GM21447 (cell line): ENCODE measurements around the gene TBC1D2.

ENCODE experiments used
- ATAC-seq: cut with Tn5 transposase; IDR thresholded peaks from one replicate; pipeline ENCODE4 v1.9.1; 2021; ENCODE audit not compliant: unreplicated experiment

Gene TBC1D2

DNA sequence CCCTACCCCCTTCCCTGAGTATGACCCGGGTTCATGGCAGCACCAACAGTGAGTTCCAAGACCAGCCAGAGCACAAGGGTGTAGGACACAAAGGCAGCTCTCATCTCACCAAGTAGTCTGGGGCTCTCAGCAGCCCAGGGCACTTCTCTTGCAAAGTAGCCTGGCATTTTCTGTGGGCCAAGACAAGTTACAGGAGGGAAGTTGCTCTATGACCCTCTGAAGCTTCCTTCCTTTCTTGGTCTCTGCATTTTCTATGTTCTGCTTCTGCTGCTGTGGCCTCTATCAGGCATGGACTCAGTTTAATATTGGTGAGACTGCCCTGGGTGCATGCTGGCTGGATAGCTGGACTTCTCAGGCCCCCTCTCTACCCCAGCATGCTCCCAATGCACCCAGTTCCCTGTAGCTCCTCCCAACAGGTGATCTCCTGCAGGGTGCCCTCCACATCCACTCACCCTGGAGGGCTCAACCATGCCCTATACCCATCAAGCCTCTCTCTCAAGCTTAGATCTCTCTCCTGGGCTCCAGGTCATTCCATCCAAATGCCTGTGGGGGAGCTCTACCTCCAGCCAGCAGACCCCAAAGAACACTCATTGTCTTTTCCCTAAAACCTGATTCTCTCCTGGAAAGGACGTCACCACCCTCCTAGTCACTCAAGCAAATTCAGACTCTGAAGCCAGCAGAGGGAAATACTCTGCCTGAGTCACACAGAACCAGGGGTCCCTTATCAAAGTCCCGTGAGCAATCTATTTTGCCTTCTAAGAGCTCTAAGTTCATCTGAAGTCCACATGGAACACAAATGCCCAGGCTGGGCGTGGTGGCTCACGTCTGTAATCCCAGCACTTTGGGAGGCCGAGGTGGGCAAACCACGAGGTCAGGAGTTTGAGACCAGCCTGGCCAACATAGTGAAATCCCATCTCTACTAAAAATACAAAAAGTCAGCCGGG lies 13.8 kb downstream of the TBC1D2 start:
- no peak for ATAC-seq

DNA sequence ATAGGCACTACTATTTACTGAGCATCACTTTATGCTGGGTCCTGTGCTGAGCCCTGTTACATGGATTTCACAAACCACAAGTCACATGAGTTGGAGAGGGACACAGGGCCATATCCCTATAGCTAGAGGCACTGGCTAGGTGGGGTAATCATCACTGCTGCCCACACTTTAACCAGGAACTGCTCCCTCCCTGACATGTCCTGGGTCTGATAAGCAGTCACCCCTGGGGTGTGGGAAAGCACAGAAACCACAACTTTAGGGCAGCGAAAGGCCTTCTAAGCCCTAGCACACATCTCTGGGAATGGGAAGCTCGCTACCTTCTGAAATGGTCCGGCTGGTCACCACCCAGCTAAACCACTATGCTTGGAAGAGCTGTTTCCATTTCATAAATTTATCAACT lies 15.0 kb downstream of the TBC1D2 start:
- ATAC-seq = no peak

DNA sequence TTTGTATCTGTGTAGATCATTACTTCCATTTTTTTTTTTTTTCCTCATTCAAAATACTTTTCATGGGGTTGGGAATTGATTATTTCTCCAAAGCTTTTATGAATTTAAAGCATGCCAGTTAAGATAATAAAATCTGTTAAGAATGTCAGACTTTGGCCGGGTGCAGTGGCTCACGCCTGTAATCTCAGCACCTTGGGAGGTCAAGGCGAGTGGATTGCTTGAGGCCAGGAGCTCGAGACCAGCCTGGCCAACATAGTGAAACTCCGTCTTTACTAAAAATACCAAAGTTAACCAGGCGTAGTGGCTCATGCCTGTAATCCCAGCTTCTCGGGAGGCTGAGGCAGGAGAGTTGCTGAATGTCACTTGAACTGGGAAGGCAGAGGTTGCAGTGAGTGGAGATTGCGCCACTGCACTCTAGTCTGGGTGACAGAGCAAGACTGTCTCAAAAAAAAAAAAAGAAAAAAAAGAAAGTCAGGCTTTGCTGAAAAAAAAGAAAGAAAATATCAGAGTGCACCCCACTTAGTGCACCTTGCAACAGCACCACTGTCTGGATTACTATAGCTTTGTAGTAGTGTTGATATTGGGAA lies 18.5 kb downstream of the TBC1D2 start:
- ATAC-seq = no peak

DNA sequence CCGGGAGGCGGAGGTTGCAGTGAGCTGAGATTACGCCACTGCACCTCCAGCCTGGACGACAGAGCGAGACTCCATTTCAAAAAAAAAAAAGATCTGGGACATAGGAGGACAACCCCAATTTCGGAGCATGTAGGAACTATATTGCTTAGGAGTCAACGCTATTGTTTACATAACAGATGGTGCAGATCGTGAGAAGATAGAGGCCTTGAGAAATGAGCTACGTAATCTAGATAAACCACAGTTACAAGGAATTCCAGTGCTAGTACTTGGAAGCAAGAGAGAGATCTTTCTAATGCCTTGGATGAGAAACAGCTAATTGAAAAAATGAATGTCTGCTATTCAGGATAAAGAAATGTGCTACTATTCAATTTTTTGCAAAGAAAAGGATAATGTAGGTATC lies 20.3 kb downstream of the TBC1D2 start:
- no peak for ATAC-seq

DNA sequence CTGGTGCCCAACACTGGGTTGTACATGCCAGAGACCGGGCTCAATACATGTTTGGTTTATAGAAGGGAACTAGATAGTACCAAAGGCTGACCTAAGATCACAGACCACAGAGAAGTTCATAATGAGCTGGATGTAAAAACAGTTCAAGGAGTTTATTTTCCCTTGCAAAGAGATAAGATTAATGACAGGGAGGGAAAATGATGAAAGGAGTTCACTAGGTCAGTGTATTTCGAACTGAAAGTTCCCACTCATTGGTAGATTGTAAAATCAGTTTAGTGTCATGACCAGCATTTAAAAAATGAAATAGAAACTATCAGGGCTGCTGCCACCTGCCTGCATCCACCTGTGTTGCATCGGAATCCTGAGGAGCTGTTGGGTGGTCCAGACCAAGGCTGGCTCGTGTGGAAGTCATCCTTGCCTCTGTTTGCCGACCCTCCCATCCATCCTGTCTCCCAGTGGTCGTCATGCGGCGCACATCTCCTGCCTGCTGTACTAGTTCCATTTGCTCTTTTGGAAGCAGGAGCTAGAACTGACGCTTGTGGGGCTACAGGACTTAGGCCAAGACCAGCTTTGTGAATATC lies 21.1 kb downstream of the TBC1D2 start:
- no peak for ATAC-seq

DNA sequence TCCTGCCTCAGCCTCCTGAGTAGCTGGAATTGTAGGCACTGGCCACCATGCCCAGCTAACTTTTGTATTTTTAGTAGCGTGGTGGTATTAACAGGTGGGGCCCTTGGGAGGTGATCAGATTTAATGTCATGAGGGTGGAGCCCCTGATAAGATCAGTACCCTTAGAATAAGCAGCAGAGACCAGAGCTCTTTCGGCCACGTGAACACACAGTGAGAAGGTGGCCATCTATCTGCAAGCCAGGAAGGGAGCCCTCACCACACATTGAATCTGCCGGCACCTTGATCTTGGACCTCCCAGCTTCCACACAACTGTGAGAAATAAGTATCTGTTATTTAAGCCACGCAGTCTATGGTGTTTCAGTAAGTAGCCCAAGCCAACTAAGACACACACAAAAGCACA lies 22.5 kb downstream of the TBC1D2 start:
- no peak for ATAC-seq

DNA sequence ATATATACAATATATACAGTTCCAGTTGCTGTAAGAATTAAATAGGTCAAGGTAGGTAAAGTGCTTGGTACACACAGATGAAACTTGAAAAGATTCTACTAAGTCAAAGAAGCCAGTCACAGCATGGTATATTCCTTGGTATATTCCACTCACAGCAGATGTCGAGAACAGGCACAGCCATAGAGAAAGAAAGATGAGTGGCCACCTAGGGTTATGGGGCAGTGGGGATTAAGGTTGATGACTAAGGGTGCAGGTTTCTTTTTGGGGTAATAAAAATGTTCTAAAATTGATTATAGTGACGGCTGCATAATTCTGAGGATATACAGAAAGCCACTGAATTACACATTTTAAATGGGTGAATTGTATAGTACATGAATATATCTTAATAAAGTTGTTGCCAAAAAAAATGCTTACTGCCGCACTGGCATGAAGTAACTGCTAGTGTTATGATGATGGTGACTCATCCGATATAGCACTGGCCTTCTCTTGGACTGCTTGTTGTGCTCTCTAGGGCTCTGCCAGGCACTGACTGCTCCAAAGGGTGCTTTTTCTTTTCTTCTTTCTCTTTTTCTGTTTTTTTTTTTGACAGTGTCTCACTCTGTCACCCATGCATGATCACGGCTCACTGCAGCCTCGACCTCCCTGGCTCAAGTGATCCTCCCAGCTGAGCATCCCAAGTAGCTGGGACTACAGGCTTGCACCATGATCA lies 23.5 kb downstream of the TBC1D2 start:
- ATAC-seq = no peak

DNA sequence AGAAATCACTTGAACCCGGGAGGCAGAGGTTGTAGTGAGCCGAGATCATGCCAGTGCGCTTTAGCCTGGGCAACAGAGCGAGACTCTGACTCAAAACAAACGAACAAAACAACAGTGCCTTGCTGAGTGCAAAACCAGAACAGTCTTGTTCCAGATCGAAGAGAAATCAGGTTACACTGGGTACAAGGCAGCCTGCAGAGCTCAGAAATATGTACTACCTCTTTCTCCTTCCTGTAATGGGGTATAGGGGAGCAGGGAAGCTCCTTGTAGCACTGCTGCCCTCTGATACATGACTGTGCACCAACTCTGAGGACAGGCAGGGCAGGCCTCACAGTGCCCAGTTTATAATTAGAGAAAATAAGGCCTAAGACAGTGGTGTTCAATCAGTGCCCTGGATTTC lies 24.7 kb downstream of the TBC1D2 start:
- ATAC-seq = no peak

DNA sequence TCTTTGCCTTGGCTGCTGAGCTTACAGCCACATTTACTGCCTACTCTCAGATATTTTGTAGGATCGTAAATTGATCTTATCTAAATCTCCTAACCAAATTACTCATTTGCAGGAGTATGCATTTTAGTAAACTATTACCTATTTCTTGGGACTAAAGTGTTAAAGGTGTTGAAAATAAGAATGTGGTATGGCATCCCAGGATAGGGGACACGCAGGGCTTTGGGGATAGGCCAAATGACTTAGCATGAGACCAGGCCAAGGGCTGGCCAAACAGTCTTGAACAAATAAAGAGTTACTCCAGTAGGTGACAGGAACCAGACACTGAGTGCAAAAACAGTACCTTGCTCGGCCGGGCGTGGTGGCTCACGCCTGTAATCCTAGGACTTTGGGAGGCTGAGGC lies 25.1 kb downstream of the TBC1D2 start:
- no peak for ATAC-seq

DNA sequence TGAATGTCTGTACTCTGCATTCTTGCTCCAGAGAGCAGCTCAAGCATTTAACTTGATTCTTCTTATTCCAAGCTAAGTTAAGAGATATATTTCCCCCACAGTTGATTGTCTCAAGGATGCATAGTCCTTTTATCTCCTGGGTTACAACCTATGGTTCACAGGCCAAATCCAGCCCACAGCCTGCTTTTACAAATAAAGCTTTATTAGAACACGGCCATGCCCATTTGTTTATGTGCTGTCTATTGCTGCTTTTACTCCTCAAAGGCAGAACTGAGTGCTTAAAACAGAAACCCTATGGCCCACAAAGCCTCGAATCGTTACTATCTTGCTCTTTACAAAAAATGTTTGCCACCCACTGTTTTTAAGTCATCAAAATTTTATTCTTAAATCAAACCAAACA lies 25.8 kb downstream of the TBC1D2 start:
- no peak for ATAC-seq

DNA sequence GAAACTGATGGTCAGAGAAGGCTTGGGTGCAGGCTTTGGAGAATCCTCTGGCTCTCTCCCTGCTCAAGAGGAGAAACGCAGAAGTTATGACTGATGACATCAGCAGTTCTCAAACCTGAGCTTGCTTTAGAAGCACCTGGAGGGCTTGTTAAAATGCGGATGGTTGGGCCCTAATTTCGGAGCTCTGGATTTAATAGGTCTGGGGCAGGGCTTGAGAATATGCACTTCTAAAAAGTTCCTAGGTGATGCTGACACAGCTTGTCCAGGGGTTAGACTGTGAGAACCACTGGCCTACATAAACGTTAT lies 26.4 kb downstream of the TBC1D2 start:
- no peak for ATAC-seq

DNA sequence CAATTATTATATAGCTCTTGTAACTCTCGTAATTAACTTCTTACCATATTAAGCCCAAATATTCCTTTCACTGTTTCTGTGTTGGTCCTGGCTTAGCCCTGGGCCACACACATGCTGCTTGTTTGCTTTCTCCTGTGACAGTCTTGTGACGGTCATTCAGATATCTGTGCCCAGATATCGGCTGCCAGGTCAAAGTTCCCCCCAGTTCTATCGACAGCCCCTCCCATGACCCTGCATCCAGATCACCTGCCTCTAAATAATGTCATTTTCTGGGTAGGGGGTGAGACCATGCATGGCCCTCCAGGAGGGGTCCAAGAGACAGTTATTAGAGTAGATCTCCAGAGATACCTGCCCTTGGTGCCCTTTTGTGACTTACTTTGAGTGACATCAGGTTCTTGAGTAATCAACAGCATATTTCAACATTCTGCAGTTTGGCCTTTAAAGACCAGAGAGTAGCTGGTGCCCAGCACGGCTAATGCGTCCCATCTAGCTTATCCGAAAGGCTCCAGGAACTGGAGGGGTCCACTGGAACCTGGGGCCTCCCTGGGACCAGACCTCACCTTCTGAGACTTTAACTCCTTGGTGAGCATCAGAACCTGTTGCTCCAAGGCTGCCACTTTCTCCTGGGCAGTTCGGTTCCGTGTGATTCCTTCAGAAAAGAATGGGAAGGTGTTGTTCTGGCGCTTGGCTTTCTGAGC lies 26.9 kb downstream of the TBC1D2 start:
- ATAC-seq = no peak

DNA sequence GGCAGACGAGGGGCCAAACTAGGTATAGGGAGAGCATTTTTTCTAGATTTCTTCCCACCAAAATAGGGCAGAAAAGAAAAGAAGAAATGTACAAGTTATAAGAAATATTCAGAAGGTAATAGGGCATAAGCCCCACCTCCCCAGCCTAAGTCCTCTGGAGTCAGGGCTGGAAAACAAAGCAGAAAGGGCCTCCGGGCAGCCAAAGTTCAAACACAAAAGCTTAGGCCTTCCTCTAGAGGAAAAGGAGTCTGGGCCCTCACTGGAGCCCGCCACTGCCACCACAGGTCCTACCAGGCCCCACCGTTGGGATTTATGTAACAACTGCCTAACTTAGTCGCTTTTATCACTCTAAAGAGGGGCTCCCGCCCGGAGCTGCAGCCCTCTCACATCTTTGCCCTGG lies 27.6 kb downstream of the TBC1D2 start:
- ATAC-seq = no peak

DNA sequence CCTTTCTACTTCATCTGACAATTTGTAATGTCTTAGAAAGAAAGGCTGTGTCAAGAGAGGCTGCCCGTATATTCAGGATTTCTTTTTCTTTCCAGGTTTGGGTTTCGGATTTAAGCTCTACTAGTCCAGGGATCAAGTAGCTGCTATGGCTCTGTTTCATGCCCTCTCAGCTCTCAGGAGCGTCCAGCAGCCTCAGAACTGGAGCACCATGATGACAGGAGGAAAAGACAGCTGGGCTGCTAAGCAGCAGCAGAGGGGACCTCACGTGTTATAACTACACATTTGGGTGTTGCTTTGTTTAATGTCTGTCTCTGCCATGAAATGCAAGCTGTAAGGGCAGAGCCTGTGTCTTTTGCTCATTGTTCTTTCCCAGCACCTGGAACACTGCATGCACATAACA lies 28.5 kb downstream of the TBC1D2 start:
- no peak for ATAC-seq

DNA sequence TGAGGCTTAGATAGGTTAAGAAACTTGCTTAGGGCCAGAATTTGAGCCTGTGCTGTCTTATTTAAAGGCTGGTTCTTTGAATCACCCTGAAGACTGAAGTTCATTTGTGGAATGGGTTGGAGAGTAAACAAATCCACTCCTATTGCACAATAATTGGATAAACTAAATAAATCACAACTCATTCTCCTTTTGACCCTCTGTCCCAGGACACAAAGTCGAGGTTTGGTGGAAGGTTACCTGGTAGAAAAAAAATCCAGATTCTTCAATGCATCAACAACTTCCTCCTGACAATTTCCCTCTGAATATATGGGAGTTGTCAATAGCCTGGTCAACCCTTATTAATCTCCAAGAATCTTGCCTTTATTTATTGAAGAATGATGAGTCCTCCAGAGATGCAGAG lies 28.9 kb downstream of the TBC1D2 start:
- ATAC-seq = no peak

DNA sequence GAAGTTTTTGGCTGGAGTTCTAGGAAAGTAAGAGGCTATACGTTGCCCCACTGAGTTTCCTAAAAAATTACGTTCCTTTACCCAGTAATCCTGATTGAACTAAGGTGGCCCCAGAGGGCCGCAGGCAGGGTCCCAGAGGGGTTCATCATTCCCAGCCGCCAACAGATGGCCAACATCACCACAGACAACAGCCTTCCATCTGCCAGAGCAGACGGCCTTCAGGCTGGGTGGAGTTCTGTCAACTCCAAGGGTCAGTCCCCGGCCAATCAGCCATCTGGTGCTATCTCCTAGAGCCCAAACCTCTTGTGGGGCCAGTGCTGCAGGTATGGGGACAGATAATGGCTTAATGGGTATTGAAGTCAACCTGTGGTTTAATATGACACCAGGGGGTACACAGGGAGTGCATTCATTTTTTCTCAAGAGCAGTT lies 30.4 kb downstream of the TBC1D2 start:
- ATAC-seq = no peak

DNA sequence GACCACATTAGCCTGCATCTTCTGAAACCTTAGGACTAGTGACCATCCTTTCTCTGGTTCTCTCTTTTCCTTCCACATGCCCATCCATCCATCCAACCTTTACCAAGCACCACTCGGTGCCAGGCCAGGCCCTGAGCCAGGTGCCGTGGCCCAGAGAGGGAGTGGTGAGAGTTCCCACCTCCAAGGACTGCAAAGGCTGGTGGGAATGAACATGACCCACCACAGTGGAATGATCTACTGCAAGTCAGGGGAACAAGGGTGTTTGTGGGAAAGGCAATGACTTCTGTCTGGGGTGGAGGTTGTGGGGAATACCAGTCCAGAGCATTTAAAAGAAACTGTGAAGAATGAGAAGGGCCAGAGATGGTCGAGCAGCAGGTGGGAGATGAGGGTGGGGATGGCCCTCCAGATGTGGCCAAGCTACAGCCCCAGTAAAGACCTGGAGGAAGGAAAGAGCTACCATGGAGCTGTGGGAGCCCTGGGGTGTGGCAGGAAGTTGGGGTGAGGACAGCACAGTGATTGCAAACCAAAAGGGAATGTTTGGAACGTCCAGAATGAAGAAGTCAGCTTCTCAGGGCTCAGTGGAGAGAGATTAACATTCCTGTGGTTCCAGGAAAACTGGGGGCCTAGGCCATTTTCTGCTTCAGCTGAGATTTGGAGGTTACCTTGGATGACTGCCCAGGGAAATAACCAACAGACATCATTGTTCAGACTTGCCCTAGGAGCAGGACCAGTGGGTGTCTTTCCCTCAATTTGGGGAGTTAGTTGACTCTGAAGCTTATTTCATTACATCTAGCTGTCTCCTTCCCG lies 32.4 kb downstream of the TBC1D2 start:
- ATAC-seq = no peak

DNA sequence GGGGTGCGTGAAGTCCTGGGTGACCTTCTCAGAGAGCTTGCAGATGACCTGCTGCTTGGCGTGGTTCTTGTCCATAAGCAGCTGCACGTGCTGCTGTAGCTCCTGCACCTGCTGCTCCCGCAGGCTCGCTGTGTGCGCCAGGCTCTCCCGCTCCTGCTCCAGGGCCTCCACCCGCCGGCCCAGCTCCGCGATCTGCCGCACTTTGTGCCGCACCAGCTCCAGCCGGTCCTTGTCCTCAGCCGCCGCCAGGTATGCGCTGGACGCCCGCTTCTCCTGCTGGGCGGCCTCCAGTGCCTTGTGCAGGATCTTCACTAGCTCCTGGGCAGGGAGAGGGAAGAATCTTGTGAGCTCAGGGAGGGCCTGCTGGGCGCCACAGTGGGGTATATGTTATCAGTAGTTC lies 34.5 kb downstream of the TBC1D2 start:
- no peak for ATAC-seq

DNA sequence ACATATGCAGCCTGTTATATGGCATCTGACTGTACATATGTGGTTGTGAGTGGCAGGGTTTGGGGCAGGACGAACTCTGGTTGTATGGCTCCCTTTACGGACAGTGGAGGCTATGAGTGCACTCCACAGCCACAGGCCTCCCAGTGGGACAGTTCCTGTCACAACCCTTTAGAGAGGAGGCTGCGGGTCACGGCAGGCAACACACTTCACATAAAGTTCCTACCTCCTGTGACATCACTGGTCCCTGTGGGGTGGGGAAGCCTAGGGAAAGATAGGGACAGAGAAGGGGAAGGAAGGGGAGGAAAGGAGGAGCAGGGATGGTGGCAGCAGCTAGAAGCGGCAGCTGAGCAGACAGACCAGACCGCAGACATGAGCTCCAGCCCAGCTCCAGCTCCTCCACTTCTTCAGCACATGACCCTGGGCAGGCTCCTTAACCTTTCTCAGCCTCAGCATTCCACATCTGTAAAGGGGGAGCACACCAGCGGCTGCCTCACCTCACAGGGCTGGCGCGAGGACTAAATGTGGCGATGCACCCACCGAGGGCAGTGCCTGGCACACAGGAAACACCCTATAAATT lies 35.6 kb downstream of the TBC1D2 start:
- ATAC-seq = no peak

DNA sequence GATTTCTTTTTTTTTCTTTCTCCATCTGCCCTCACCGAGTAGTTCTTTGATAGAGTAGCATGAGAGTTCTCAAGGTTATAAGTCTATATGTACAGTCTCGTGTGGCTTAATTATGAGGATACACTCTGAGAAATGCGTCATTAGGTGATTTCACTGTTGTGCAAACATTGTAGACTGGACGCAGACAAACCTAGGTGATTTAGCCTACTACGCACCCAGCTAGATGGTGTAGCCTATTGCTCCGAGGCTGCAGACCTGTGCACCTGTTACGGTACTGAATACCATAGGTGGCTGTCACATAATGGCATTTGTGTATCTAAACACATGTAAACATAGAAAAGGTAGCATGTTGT lies 36.1 kb downstream of the TBC1D2 start:
- no peak for ATAC-seq
